Activated CD4-positive, alpha-beta T cell treated with anti-CD3 and anti-CD28 coated beads, Interleukin-2, amount 50 U/mL, for 48 hours (primary cell): ENCODE measurements around the gene YY1AP1.
"Not testable (repeated sequence)": the region's sequence is repeated elsewhere in the genome, so short reads cannot be mapped to it uniquely, and the experiment has no call there.

Source experiments
- DNase-seq, 2 experiments: peaks; one replicate each; pipeline ENCODE4 v3.0.0-alpha.2; 2020

YY1AP1 gene, protein sequence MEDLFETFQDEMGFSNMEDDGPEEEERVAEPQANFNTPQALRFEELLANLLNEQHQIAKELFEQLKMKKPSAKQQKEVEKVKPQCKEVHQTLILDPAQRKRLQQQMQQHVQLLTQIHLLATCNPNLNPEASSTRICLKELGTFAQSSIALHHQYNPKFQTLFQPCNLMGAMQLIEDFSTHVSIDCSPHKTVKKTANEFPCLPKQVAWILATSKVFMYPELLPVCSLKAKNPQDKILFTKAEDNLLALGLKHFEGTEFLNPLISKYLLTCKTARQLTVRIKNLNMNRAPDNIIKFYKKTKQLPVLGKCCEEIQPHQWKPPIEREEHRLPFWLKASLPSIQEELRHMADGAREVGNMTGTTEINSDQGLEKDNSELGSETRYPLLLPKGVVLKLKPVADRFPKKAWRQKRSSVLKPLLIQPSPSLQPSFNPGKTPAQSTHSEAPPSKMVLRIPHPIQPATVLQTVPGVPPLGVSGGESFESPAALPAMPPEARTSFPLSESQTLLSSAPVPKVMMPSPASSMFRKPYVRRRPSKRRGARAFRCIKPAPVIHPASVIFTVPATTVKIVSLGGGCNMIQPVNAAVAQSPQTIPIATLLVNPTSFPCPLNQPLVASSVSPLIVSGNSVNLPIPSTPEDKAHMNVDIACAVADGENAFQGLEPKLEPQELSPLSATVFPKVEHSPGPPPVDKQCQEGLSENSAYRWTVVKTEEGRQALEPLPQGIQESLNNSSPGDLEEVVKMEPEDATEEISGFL

DNA sequence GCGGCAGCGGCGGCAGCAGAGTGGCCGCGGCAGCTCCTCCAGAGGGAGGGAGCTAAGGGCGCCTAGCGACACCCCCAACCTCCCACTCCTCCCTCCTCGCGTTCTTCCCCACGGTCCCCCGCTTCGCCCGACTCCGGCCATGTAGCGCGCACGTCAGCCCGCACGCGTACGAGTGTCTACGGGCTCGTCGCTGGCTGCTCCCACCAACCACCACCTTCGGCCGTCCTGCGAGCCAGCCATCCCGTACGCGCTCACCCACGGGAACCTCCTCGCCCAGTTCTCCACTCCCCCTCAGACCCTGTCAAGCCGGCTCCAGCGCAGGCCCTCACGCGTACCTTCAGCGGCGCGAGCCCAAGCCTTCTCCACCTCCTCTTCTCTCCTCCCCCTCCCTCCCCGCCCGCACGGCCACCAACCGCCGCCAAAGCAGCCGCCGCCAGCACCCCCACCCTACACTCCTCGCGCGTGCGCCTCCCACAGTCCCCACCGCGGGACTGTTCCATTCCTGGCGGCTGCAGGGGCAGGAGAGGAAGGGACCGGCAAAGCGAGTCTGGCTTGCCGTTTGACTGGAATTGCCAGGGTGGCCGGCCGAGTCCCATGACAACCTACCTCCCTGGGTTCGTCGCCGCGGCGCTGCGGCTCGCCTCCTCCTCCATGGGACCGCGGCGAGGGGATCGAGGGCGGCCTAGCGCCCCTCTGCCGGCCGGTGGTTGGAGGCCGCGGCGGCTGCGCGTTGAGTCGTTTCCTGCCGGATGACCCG is at the start of gene YY1AP1:
Gene YY1AP1 (minus strand): TSS at position 451 of the 757 bp plus-strand sequence. CDS start 8,338 bp downstream, outside the sequence.
- peak; percentile 89 to 92 for DNase-seq

DNA sequence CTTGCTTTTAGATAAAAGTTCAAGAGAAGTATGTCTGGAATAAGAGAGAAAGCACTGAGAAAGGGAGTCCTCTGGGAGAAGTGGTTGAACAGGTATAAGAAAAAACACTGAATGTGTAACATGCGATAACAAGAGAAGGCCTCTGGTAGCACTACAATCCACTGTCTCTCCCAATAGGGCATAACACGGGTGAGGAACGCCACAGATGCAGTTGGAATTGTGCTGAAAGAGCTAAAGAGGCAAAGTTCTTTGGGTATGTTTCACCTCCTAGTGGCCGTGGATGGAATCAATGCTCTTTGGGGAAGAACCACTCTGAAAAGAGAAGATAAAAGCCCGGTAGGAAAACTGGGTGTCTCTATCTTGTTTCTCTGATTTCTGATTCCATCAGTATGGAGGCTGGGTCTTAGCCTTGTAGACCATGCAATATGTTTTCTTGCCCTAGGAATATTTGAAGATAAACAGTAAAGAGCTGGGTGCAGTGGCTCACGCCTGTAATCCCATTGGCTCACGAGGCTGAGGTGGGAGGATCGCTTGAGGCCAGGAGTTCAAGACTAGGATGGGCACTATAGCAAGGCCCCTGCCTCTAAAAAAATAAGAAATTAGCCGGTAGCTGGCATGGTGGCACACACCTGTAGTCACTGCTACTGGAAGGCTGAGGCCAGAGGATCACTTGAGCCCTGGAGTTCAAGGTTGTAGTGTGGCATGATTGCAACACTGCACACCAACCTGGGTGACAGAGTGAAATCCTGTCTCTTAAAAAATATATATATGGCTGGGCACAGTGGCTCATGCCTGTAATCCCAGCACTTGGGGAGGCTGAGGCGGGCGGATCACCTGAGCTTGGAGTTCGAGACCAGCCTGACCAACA is 40.7 kb upstream of the YY1AP1 start:
- DNase-seq: peak; percentile 11 to 36

GRCh38 chr1:155725142-155725541 is 36.6 kb upstream of the YY1AP1 start:
- no peak for DNase-seq

DNA sequence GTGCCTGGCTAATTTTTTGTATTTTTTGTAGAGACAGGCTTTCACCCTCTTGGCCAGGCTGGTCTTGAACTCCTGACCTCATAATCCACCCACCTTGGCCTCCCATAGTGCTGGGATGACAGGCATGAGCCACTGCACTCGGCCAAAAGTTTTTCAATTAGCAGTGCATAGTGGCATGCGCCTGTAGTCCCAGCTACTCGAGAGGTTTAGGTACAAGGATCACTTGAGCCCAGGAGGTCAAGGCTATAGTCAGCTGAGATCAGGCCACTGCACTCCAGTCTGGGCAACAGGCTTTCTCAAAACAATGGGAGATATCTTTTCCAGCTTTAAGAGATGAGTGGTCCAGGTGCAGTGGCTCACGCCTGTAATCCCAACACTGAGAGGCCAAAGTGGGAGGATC is 31.1 kb upstream of the YY1AP1 start:
- no peak for DNase-seq

DNA sequence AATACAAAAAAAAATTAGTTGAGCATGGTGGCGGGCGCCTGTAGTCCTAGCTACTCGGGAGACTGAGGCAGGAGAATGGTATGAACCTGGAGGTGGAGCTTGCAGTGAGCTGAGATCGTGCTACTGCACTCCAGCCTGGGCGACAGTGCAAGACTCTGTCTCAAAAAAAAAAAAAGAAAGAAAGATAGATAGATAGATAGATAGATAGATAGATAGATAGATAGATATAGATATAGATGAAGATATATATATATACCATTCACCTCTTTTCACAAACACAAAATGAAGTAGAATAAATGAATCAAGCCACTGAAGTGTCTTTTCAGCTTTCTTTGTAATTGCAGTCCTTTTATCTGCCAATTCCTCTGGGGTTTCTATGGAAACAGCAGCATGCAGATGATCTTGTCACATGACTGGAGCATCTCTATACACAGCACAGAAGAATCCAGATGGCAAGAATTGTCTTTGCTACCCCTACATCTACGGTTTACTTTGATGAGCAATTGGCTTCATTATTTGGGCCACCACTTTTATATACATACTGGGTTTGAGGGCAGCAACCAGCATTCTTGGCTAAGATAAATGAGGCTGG is 30.0 kb upstream of the YY1AP1 start:
- DNase-seq: not testable (repeated sequence)

DNA sequence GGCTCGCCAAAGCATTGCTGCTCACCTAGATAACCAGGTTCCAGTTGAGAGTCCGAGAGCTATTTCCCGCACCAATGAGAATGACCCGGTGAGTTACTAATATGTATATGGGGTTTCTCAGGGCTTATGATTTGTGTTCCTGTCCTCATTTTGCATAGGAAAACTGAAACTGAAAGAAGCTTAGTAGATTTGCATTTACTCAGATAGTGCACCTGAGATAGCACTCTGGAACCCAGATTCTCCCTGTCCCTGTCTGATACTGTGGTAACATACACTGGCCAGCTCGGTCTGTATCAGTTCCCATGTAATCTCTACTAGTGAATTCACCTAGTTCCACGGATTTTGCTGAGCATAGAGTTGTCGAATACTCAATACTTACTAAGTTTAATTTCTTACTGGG is 28.5 kb upstream of the YY1AP1 start:
- no peak for DNase-seq

GRCh38 chr1:155715777-155716176 is 27.2 kb upstream of the YY1AP1 start:
- DNase-seq: no peak

DNA sequence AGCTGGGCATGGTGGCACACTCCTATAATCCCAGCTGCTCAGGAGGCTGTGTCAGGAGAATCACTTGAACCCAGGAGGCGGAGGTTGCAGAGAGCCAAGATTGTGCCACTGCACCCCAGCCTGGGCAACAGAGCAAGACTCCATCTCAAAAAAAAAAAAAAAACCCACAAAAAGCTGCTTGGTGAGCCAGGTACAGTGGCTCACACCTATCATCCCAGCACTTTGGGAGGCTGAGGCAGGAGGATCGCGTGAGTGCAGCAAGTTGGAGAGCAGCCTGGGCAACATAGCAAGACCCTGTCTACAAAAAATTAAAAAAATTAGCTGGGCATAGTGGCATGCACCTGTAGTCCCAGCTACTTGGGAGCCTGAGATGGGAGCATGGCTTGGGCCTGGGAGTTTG is 26.5 kb upstream of the YY1AP1 start:
- DNase-seq: not testable (repeated sequence)

- no peak for DNase-seq
Measured at GRCh38 chr1:155713075-155713474, 24.5 kb upstream of the YY1AP1 start.

DNA sequence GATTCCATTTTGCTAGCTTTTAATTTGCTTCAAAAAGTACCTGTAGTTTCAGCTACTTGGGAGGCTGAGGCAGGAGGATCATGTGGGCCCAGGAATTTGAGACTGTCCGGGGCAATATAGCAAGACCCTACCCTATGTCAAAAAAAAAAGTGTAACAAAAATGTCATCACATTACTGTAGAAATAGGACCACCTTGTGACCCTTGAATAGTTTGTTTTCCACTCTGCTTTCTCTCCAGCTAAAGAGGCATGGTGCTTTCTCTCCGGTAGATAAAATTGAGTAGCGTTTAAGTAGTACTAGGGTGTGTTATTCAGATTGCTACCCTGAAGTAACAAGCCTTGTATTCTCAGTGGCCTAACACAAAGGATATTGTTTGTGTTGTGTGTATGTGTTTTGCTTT is 24.1 kb upstream of the YY1AP1 start:
- not testable (repeated sequence) for DNase-seq

- DNase-seq: not testable (repeated sequence)
Measured at GRCh38 chr1:155711457-155711856, 22.9 kb upstream of the YY1AP1 start.

DNA sequence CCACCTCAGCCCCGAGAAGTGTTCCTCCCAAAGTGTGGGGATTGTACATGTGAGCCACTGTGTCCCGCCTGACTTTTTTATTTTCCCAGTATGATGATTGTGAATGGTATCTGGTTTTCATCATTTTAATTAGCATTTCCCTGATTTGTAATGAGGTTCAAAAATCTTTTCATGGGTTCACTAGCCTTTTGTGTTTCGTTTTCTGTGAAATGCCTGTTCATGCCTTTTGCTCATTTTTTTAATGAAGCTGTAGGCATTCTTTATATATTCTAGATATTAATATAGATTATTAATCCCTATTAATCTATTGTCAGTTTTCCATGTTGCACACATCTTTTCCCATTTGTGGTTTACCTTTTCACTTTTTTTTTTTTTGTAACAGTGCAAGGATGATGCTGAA is 20.8 kb upstream of the YY1AP1 start:
- no peak for DNase-seq

DNA sequence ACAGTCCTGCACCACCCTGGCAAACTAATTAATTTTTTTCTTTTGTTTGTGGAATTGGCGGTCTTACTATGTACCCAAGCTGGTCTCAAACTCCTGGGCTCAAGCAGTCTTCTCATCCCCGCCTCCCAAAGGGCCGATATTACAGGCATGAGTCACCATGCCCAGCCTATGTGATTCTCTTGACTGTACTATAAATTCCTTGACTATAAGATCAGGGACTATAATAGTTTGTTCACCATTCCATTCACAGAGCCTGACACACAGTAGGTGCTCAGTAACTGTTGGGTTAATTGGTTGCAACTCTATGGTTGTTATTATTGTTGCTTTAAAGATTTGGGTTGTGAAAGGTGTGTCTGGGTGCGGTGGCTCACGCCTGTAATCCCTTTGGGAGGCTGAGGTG is 17.6 kb upstream of the YY1AP1 start:
- DNase-seq: no peak

- DNase-seq: not testable (repeated sequence)
Measured at GRCh38 chr1:155704414-155704813, 15.8 kb upstream of the YY1AP1 start.

- DNase-seq: no peak
Measured at GRCh38 chr1:155703216-155703615, 14.6 kb upstream of the YY1AP1 start.

GRCh38 chr1:155701675-155702074 is 13.1 kb upstream of the YY1AP1 start:
- DNase-seq: not testable (repeated sequence)

DNA sequence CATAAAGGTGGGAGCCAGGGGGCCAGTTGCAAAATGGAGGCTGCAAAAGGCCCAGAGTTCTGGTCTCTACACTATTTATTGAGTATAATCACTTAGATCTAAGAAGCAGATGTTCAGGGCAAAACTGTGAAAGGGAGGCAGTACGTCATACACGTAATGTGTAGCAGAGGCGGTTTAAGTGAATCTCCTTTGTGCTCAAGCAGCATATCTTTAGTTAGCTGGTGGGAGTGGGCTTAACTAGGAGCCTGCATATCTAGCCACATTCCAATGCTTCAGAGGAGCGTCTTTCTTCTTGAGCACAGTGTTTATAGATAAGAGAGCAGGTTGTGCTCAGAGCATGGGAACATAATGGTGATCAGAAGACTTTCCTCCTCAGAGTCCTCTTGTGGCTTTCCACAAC is 10.5 kb upstream of the YY1AP1 start:
- not testable (repeated sequence) for DNase-seq

- no peak for DNase-seq
Measured at GRCh38 chr1:155698382-155699038, 9.9 kb upstream of the YY1AP1 start.

DNA sequence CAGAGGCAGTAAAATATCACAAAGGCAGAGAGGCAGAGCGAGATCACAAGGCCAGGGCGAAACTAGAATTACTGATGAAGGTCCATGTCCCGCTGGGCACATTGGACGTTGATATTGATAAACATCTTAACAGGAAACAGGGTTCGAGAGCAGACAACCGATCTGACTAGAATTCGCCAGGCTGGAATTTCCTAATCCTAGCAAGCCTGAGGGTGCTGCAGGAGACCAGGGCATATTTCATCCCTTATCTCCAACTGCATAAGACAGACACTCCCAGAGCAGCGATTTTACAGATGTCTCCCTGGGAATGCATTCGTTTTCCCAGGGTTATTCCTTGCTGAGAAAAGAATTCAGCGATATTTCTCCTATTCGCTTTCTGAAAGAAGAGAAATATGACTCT is 9.0 kb upstream of the YY1AP1 start:
- DNase-seq: not testable (repeated sequence)

- no peak for DNase-seq
Measured at GRCh38 chr1:155697046-155697445, 8.5 kb upstream of the YY1AP1 start.

GRCh38 chr1:155696524-155696923 is 8.0 kb upstream of the YY1AP1 start:
- DNase-seq: no peak
